ENCODE data around the gene NEGR1. TPM values are rescaled to one million over a fixed set of nuclear protein-coding genes. Genes with fewer than 3 reads are reported as not detected.

NEGR1 gene
- total and polyA plus RNA-seq, 2 donors (not counting 3 experiments of a cell fraction or from before 2014, with no cell fraction given), result 6.8 to 21.8 TPM

GRCh38 chr1:72063364-72064044 lies 218.8 kb downstream of the NEGR1 start:
- no peaks in the 10 kb centered on the region for H3K4me1 ChIP-seq (ENCODE audit: control insufficient read depth, extremely low read depth, insufficient read depth, low read length)
- no peak overlapping the region for H3K27ac ChIP-seq (ENCODE audit: insufficient read depth, low read depth, low read length)
- no peak for FAIRE-seq
- no peak for DNase-seq (ENCODE audit: low read depth, low spot score)
- CTCF ChIA-PET, result interaction anchor here (0.9 to 1.1 kb wide), 3 partner anchors 10 to 26 kb away, joined by 3 to 6 read pairs (median 3); no protein-coding TSS in a partner anchor
- BruUV-seq (replicated peaks), result no TSS peak
- TF ChIP-seq FOS (IDR thresholded peaks at IDR 0.05; ENCODE audit: borderline replicate concordance, insufficient read depth, low read length) (peak; percentile 21), CTCF (IDR thresholded peaks at IDR 0.05; ENCODE audit: extremely low read depth in 1 of 2, insufficient read depth in 1 of 2, low read depth in 1 of 2, low read length in 2 of 2) (no peak)
- H3K79me2 ChIP-seq (ENCODE audit: control insufficient read depth, insufficient read depth, low read length), result no peaks in the 10 kb centered on the region
- H3K9ac ChIP-seq (replicated peaks; ENCODE audit: extremely low read depth, insufficient read depth, low read length), result no peak overlapping the region
- no peak overlapping the region for H3K4me2 ChIP-seq (ENCODE audit: insufficient read depth, low read length)
- no peaks in the 10 kb centered on the region for H3K36me3 ChIP-seq (ENCODE audit: control insufficient read depth in 2 of 2, extremely low read depth in 1 of 2, insufficient read depth in 2 of 2, low read length in 2 of 2)
- no peaks in the 10 kb centered on the region for H3K9me3 ChIP-seq (replicated peaks; ENCODE audit: control insufficient read depth, insufficient read depth, low read length)
- no peak overlapping the region for H3K4me3 ChIP-seq (replicated peaks in 1 of 3; ENCODE audit: insufficient read depth in 1 of 3, low read depth in 1 of 3, low read length in 3 of 3)
- H3K9me1 ChIP-seq (replicated peaks; ENCODE audit: control insufficient read depth, extremely low read depth, insufficient read depth, low read length), result no peaks in the 10 kb centered on the region
- POLR2A ChIA-PET, result no interaction called here
- no peaks in the 10 kb centered on the region for H4K20me1 ChIP-seq (replicated peaks; ENCODE audit: control insufficient read depth, extremely low read depth, insufficient read depth, low read length)
- intact Hi-C loops (cut with micrococcal nuclease) (no loop called here), dilution Hi-C loops (cut with MboI; ENCODE audit: extremely low pct_ligation_motif_present, low sequenced_read_pairs) (no loop called here)
- H3K27me3 ChIP-seq (ENCODE audit: control insufficient read depth in 2 of 2, insufficient read depth in 2 of 2, low read length in 2 of 2), result no peaks in the 10 kb centered on the region
- H2AFZ ChIP-seq (ENCODE audit: low read depth, low read length), result no peak overlapping the region

GRCh38 chr1:72062584-72062983 lies 219.8 kb downstream of the NEGR1 start:
- no peaks in the 10 kb centered on the region for H3K79me2 ChIP-seq (ENCODE audit: control insufficient read depth, insufficient read depth, low read length)
- H3K9ac ChIP-seq (replicated peaks; ENCODE audit: extremely low read depth, insufficient read depth, low read length), result no peak overlapping the region
- no peak for TF ChIP-seq MAX (IDR thresholded peaks at IDR 0.05; ENCODE audit: insufficient read depth, insufficient read length)
- no peak for TF ChIP-seq GATA2 (IDR thresholded peaks at IDR 0.05; ENCODE audit: insufficient read depth, insufficient read length, low read depth, low read length)
- TF ChIP-seq POLR2AphosphoS5 (IDR thresholded peaks at IDR 0.05; ENCODE audit: insufficient read depth, low read depth, low read length), result no peak
- no peak for TF ChIP-seq CTCF (IDR thresholded peaks at IDR 0.05; ENCODE audit: extremely low read depth in 1 of 2, insufficient read depth in 1 of 2, low read depth in 1 of 2, low read length in 2 of 2)
- TF ChIP-seq EZH2 (IDR thresholded peaks at IDR 0.05; ENCODE audit: borderline replicate concordance, low read depth, low read length, severe bottlenecking), result no peak
- no peak for TF ChIP-seq MYC (IDR thresholded peaks at IDR 0.05; ENCODE audit: low read depth, low read length)
- no peak for TF ChIP-seq POLR2A (IDR thresholded peaks at IDR 0.05; ENCODE audit: low read depth, low read length)
- no peak for TF ChIP-seq FOS (IDR thresholded peaks at IDR 0.05; ENCODE audit: borderline replicate concordance, insufficient read depth, low read length)
- TF ChIP-seq JUN (IDR thresholded peaks at IDR 0.05; ENCODE audit: borderline replicate concordance, insufficient read depth, insufficient read length, low read depth), result no peak
- BruUV-seq (replicated peaks), result no TSS peak
- no peaks in the 10 kb centered on the region for H3K27me3 ChIP-seq (ENCODE audit: control insufficient read depth in 2 of 2, insufficient read depth in 2 of 2, low read length in 2 of 2)
- ChIA-PET CTCF (interaction anchor here (1.1 to 1.5 kb wide), 2 partner anchors 9 to 25 kb away, joined by 6 to 7 read pairs; no protein-coding TSS in a partner anchor), POLR2A (interaction anchor here (0.6 kb wide), 1 partner anchor 1853 kb away, joined by 3 read pairs; no protein-coding TSS in a partner anchor)
- H2AFZ ChIP-seq (ENCODE audit: low read depth, low read length), result no peak overlapping the region
- H3K4me1 ChIP-seq (ENCODE audit: control insufficient read depth, extremely low read depth, insufficient read depth, low read length), result no peaks in the 10 kb centered on the region
- no peaks in the 10 kb centered on the region for H3K9me1 ChIP-seq (replicated peaks; ENCODE audit: control insufficient read depth, extremely low read depth, insufficient read depth, low read length)
- dilution Hi-C loops (cut with MboI; ENCODE audit: extremely low pct_ligation_motif_present, low sequenced_read_pairs), result no loop called here
- no peaks in the 10 kb centered on the region for H3K36me3 ChIP-seq (ENCODE audit: control insufficient read depth in 2 of 2, extremely low read depth in 1 of 2, insufficient read depth in 2 of 2, low read length in 2 of 2)
- H3K27ac ChIP-seq (ENCODE audit: insufficient read depth, low read depth, low read length), result no peak overlapping the region
- FAIRE-seq (no peak), DNase-seq (ENCODE audit: low read depth, low spot score) (no peak)
- no peaks in the 10 kb centered on the region for H3K9me3 ChIP-seq (replicated peaks; ENCODE audit: control insufficient read depth, insufficient read depth, low read length)
- H3K4me2 ChIP-seq (ENCODE audit: insufficient read depth, low read length), result no peak overlapping the region
- intact Hi-C loops (cut with micrococcal nuclease), result no loop called here
- H4K20me1 ChIP-seq (replicated peaks; ENCODE audit: control insufficient read depth, extremely low read depth, insufficient read depth, low read length), result no peaks in the 10 kb centered on the region
- H3K4me3 ChIP-seq (replicated peaks in 1 of 3; ENCODE audit: insufficient read depth in 1 of 3, low read depth in 1 of 3, low read length in 3 of 3), result no peak overlapping the region
